ENCODE results near the gene MYLIP. TPM values are rescaled to one million over a fixed set of nuclear protein-coding genes. Genes with fewer than 3 reads are reported as not detected.

MYLIP gene
- total RNA-seq, 1 experiment from 2014 or later: 12.5 TPM

GRCh38 chr6:16106991-16107787 lies 21.7 kb upstream of the MYLIP start:
- ATAC-seq (no peak), DNase-seq (no peak)
- H3K4me2 ChIP-seq (ENCODE audit: low read length): no peak overlapping the region
- ChIA-PET CTCF (no interaction called here), POLR2A (ENCODE audit: unreplicated experiment) (no interaction called here)
- no TSS peak for BruUV-seq (replicated peaks)
- H2AFZ ChIP-seq (ENCODE audit: low read length): no peak overlapping the region
- no peak overlapping the region for H3K27ac ChIP-seq (ENCODE audit: low read length)
- no peaks in the 10 kb centered on the region for H3K36me3 ChIP-seq (ENCODE audit: low read depth, low read length)
- TF ChIP-seq EZH2phosphoT487 (IDR thresholded peaks at IDR 0.05; ENCODE audit: borderline replicate concordance, low read length) (no peak), EZH2 (IDR thresholded peaks at IDR 0.05; ENCODE audit: low read length, unreplicated experiment) (no peak), CTCF (conservative IDR thresholded peaks at IDR 0.05; ENCODE audit: low read depth, low read length) (no peak)
- no peaks in the 10 kb centered on the region for H3K79me2 ChIP-seq (ENCODE audit: low read length)
- no peaks in the 10 kb centered on the region; the same call in 1 of the 2 replicates for H3K9me2 ChIP-seq (replicated peaks; ENCODE audit: low read length)
- no peaks in the 10 kb centered on the region for H3K9me3 ChIP-seq (ENCODE audit: low read length)
- H4K20me1 ChIP-seq (ENCODE audit: low read length): no peaks in the 10 kb centered on the region
- intact Hi-C loops (cut with micrococcal nuclease): no loop called here
- no peak overlapping the region for H3K9ac ChIP-seq (ENCODE audit: low read length)
- H3F3A ChIP-seq (ENCODE audit: low read length, unreplicated experiment): no peaks in the 10 kb centered on the region
- H3K4me3 ChIP-seq (ENCODE audit: low read length): no peak overlapping the region
- H3K4me1 ChIP-seq (ENCODE audit: insufficient read depth, low read length): no peaks in the 10 kb centered on the region
- no peaks in the 10 kb centered on the region; the same call in 1 of the 2 replicates for H3K27me3 ChIP-seq (ENCODE audit: low read length)

- CTCF ChIA-PET: no interaction called here
- no peak for ATAC-seq
Observed at GRCh38 chr6:16108419-16108818, 20.5 kb upstream of the MYLIP start.

More at GRCh38 chr6:16108419-16108818, 20.5 kb upstream of the MYLIP start:
- H3K9me2 ChIP-seq (replicated peaks; ENCODE audit: low read length): no peaks in the 10 kb centered on the region; the same call in 1 of the 2 replicates
- intact Hi-C loops (cut with micrococcal nuclease): no loop called here
- no peaks in the 10 kb centered on the region for H3K79me2 ChIP-seq (ENCODE audit: low read length)
- DNase-seq: no peak
- H3K27ac ChIP-seq (ENCODE audit: low read length): no peak overlapping the region
- H3K9ac ChIP-seq (ENCODE audit: low read length): no peak overlapping the region
- no peak overlapping the region for H3K4me2 ChIP-seq (ENCODE audit: low read length)
- no peaks in the 10 kb centered on the region for H3K4me1 ChIP-seq (ENCODE audit: insufficient read depth, low read length)
- no peak overlapping the region for H2AFZ ChIP-seq (ENCODE audit: low read length)
- no peak overlapping the region for H3K4me3 ChIP-seq (ENCODE audit: low read length)
- H3K36me3 ChIP-seq (ENCODE audit: low read depth, low read length): no peaks in the 10 kb centered on the region
- no TSS peak for BruUV-seq (replicated peaks)
- POLR2A ChIA-PET (ENCODE audit: unreplicated experiment): no interaction called here
- no peak for TF ChIP-seq EZH2phosphoT487 (IDR thresholded peaks at IDR 0.05; ENCODE audit: borderline replicate concordance, low read length)
- no peak for TF ChIP-seq CTCF (conservative IDR thresholded peaks at IDR 0.05; ENCODE audit: low read depth, low read length)
- no peak for TF ChIP-seq EZH2 (IDR thresholded peaks at IDR 0.05; ENCODE audit: low read length, unreplicated experiment)
- no peaks in the 10 kb centered on the region for H3F3A ChIP-seq (ENCODE audit: low read length, unreplicated experiment)
- H4K20me1 ChIP-seq (ENCODE audit: low read length): no peaks in the 10 kb centered on the region
- no peaks in the 10 kb centered on the region for H3K27me3 ChIP-seq (ENCODE audit: low read length)
- no peaks in the 10 kb centered on the region for H3K9me3 ChIP-seq (ENCODE audit: low read length)

Data from PC-3 (cell line).